ENCODE results near the gene OR7C1.
"Not testable (repeated sequence)": the region's sequence is repeated elsewhere in the genome, so short reads cannot be mapped to it uniquely, and the experiment has no call there.

Gene OR7C1

GRCh38 chr19:14784730-14785101 is 50.3 kb downstream of the OR7C1 start:
- DNase-seq (ENCODE audit: low spot score) = peak; percentile 47

- not testable (repeated sequence) for DNase-seq (ENCODE audit: low spot score)
Observed at GRCh38 chr19:14783410-14783998, 51.5 kb downstream of the OR7C1 start.

- no peak for DNase-seq (ENCODE audit: low spot score)
Observed at GRCh38 chr19:14782626-14783409, 52.2 kb downstream of the OR7C1 start.

- DNase-seq (ENCODE audit: low spot score) = not testable (repeated sequence)
Observed at GRCh38 chr19:14781713-14782536, 53.1 kb downstream of the OR7C1 start.

- not testable (repeated sequence) for DNase-seq (ENCODE audit: low spot score)
Observed at GRCh38 chr19:14780622-14781225, 54.3 kb downstream of the OR7C1 start.

- no peak for DNase-seq (ENCODE audit: low spot score)
Observed at GRCh38 chr19:14779151-14779550, 55.8 kb downstream of the OR7C1 start.

- DNase-seq (ENCODE audit: low spot score) = not testable (repeated sequence)
Observed at GRCh38 chr19:14778110-14778845, 56.7 kb downstream of the OR7C1 start, which contains the start of gene ADGRE2. Gene ADGRE2, minus strand, starts transcription at chr19:14778560. Its CDS starts 1,804 bp downstream, at chr19:14776756.

- not testable (repeated sequence) for DNase-seq (ENCODE audit: low spot score)
Observed at GRCh38 chr19:14777645-14778044, 57.3 kb downstream of the OR7C1 start.

- peak; percentile 9 for DNase-seq (ENCODE audit: low spot score)
Observed at GRCh38 chr19:14775869-14776586, 59.0 kb downstream of the OR7C1 start.

GRCh38 chr19:14775326-14775725 is 59.7 kb downstream of the OR7C1 start:
- not testable (repeated sequence) for DNase-seq (ENCODE audit: low spot score)

GRCh38 chr19:14774373-14774772 is 60.6 kb downstream of the OR7C1 start:
- DNase-seq (ENCODE audit: low spot score) = no peak

GRCh38 chr19:14773722-14774121 is 61.3 kb downstream of the OR7C1 start:
- DNase-seq (ENCODE audit: low spot score) = not testable (repeated sequence)

GRCh38 chr19:14772995-14773394 is 62.0 kb downstream of the OR7C1 start:
- DNase-seq (ENCODE audit: low spot score) = no peak

GRCh38 chr19:14772467-14772866 is 62.5 kb downstream of the OR7C1 start:
- no peak for DNase-seq (ENCODE audit: low spot score)

- no peak for DNase-seq (ENCODE audit: low spot score)
Observed at GRCh38 chr19:14770944-14771839, 63.8 kb downstream of the OR7C1 start.

GRCh38 chr19:14770136-14770535 is 64.8 kb downstream of the OR7C1 start:
- DNase-seq (ENCODE audit: low spot score) = no peak

GRCh38 chr19:14769201-14769600 is 65.8 kb downstream of the OR7C1 start:
- DNase-seq (ENCODE audit: low spot score) = no peak

GRCh38 chr19:14768001-14768400 is 67.0 kb downstream of the OR7C1 start:
- DNase-seq (ENCODE audit: low spot score) = no peak

GRCh38 chr19:14767466-14767971 is 67.5 kb downstream of the OR7C1 start:
- no peak for DNase-seq (ENCODE audit: low spot score)

Measured in globus pallidus (tissue), 1 donor.